ENCODE measurements around the gene SP3.

DNA sequence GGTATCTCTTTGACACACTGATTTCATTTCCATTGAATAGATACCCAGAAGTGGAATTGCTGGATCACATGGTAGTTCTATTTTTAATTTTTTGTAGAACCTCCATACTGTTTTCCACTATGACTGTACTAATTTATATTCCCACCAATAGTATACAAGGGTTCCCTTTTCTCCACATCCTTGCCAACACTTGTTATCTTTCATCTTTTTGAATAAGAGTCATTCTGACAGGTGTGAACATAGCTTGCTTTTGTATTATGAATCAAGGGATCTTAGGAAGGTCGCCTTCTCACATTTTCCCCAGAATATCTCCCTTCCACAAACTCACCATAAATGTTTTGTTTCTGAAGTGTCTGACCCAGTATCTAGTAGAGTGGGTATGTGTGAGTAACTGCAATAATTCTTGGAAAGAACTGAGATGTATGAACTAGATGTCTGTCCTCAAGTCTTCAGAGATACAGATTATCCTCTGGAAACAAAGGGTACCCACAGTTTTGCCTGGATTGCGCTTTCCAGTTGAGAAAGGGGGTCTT, 17.1 kb upstream of the SP3 start:
- no peak for TF ChIP-seq POLR2A (IDR thresholded peaks at IDR 0.05)
- TF ChIP-seq, protein P1, sequence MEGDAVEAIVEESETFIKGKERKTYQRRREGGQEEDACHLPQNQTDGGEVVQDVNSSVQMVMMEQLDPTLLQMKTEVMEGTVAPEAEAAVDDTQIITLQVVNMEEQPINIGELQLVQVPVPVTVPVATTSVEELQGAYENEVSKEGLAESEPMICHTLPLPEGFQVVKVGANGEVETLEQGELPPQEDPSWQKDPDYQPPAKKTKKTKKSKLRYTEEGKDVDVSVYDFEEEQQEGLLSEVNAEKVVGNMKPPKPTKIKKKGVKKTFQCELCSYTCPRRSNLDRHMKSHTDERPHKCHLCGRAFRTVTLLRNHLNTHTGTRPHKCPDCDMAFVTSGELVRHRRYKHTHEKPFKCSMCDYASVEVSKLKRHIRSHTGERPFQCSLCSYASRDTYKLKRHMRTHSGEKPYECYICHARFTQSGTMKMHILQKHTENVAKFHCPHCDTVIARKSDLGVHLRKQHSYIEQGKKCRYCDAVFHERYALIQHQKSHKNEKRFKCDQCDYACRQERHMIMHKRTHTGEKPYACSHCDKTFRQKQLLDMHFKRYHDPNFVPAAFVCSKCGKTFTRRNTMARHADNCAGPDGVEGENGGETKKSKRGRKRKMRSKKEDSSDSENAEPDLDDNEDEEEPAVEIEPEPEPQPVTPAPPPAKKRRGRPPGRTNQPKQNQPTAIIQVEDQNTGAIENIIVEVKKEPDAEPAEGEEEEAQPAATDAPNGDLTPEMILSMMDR (IDR thresholded peaks at IDR 0.05): no peak
- TF ChIP-seq EP300 (IDR thresholded peaks at IDR 0.05): no peak
- TF ChIP-seq POLR2AphosphoS5 (IDR thresholded peaks at IDR 0.05): no peak
